Transverse colon (tissue), 4 donors: ENCODE data around the gene PYGO2. TPM values are rescaled to one million over a fixed set of nuclear protein-coding genes. Genes with fewer than 3 reads are reported as not detected.

Experiments used
- DNase-seq: peaks from one replicate; pipeline ENCODE4 v3.0.0-alpha.2; 2019
- H3K27ac ChIP-seq, 4 donors: fragments of 200-600 bp; sonication (generic); 2 replicates each; pipeline ENCODE4 v1.5.1; 2016 to 2018; ENCODE audit warnings: inconsistent platforms in 4 of 4
- H3K27me3 ChIP-seq: fragments of 200-600 bp; sonication (generic); 2 replicates; pipeline ENCODE4 v1.5.1; 2017; ENCODE audit warnings: inconsistent platforms
- H3K36me3 ChIP-seq, 4 donors: fragments of 200-600 bp; sonication (generic); 2 replicates each; pipeline ENCODE4 v1.5.1; 2017 to 2019; ENCODE audit warnings: inconsistent platforms in 4 of 4
- H3K4me1 ChIP-seq, 4 donors: fragments of 200-600 bp; sonication (generic); 2 replicates each; pipeline ENCODE4 v1.5.1; 2017 to 2020; ENCODE audit warnings: inconsistent platforms in 4 of 4
- H3K4me3 ChIP-seq, 4 donors: fragments of 200-600 bp; sonication (generic); 1 replicate in 1 of 4; 2 replicates in 3 of 4; pipeline versions ENCODE4 v1.5.1 to v1.6.1; 2017 to 2019; ENCODE audit warnings: inconsistent platforms in 4 of 4
- H3K9me3 ChIP-seq, 2 donors: fragments of 200-600 bp; sonication (generic); 2 replicates each; pipeline ENCODE4 v1.5.1; 2017 to 2019; ENCODE audit warnings: inconsistent platforms in 2 of 2
- CTCF ChIP-seq, 5 experiments: fragments of 200-600 bp in 3 of 5; fragments of 450-650 bp in 2 of 5; sonication (generic) in 3 of 5; IDR thresholded peaks; 1 replicate in 2 of 5; 2 replicates in 3 of 5; pipeline ENCODE4 v1.5.1; 2016 to 2017; ENCODE audit warnings: antibody characterized with exemption in 5 of 5, inconsistent platforms in 3 of 5, mild to moderate bottlenecking in 2 of 5, moderate library complexity in 1 of 5
- EP300 ChIP-seq: sonication (generic); formaldehyde crosslinking; IDR thresholded peaks from one replicate; pipeline ENCODE4 v1.6.1; 2017; ENCODE audit warnings: antibody characterized with exemption, low read depth
- POLR2A ChIP-seq: fragments of 450-650 bp; IDR thresholded peaks from one replicate; pipeline ENCODE4 v1.6.1; 2016; ENCODE audit warnings: antibody characterized with exemption, mild to moderate bottlenecking, moderate library complexity
- POLR2AphosphoS5 ChIP-seq, 3 donors: sonication (generic); formaldehyde crosslinking; IDR thresholded peaks; one replicate each; pipeline ENCODE4 v1.6.1; 2016; ENCODE audit warnings: antibody characterized with exemption in 3 of 3
- whole genome bisulfite sequencing, 2 donors: methylation state at CpG; one replicate each; pipeline ENCODE4 v1.1.5; 2018; ENCODE audit warnings: low coverage in 1 of 2; 5-methylcytosine and 5-hydroxymethylcytosine counted together
- in situ Hi-C, 4 donors: fragments of 200-750 bp; cut with MboI; loops; one replicate each; pipeline versions ENCODE4 v1.15.0 to v1.15.1; 2017; ENCODE audit warnings: low sequenced_read_pairs in 3 of 4, low pct_ligation_motif_present in 1 of 4, low pct_unique_long_range_greater_than_20kb in 1 of 4
- intact Hi-C: fragments of 100-400 bp; cut with DNase I; formaldehyde crosslinking; loops from one replicate; pipeline ENCODE4 v1.15.1; 2023; ENCODE audit warnings: low total_unique reads
- total RNA-seq, 4 donors: library from RNA; depleted of rRNA; stranded (reverse); fragments of >200 nt; gene quantifications; one replicate each; pipeline ENCODE4 v1.1.0, GENCODE V29; 2016

The PYGO2 gene
- total RNA-seq, 4 donors from 2014 or later: 23.3 to 63.7 (median 29.0) TPM

- peak; percentile 90 for TF ChIP-seq POLR2A
- TF ChIP-seq POLR2AphosphoS5 (IDR thresholded peaks at IDR 0.05): peak; percentile 72 to 94 (median 91)
- TF ChIP-seq CTCF (IDR thresholded peaks at IDR 0.05): peak in 2 of 5 experiments; percentile 37 to 43
- peak; percentile 93 for TF ChIP-seq EP300
- Histone ChIP-seq H3K36me3 (no peaks in the 10 kb centered on the region), H3K27me3 (no peaks in the 10 kb centered on the region), H3K9me3 (no peaks in the 10 kb centered on the region), H3K27ac (peak overlapping the region; percentile 96 to 100 (median 98)), H3K4me1 (peaks cover 28 to 38% (median 36%) of the 10 kb centered on the region in 4 donors), H3K4me3 (peak overlapping the region; percentile 66 to 90 (median 79))
- WGBS, 2 donors: 1% methylated on average over 28 of the region's 43 CpGs; no CpG with 5 or more reads in 1 of the 2 donors
- in situ Hi-C loops: no loop called here
- intact Hi-C loops: loop anchor here (5.0 kb wide), 1 partner anchor 34 kb away; no protein-coding TSS in a partner anchor
- DNase-seq: peak; percentile 97
Observed at GRCh38 chr1:155000726-155001424, 39.3 kb upstream of the PYGO2 start.

DNA sequence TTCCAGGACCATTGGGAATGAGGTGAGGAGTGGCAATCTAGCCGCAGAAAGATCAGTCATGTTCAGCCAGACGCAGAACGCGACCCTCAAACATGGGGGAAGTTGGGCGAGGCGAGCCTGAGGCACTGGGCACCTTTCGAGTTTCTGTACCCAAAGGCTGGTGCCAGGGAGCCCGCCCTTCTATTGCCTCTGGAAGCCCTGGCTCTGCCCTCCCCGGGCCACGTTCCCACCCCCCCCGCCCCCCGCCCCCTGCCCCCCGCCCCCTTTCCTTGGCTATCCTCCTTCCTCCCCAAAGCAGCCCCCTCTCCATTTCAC, 38.8 kb upstream of the PYGO2 start:
- Histone ChIP-seq H3K9me3 (no peaks in the 10 kb centered on the region), H3K4me3 (peak overlapping the region; percentile 66 to 90 (median 79)), H3K27ac (peak overlapping the region; percentile 96 to 100 (median 98)), H3K36me3 (no peaks in the 10 kb centered on the region), H3K4me1 (peaks cover 23 to 34% (median 32%) of the 10 kb centered on the region in 4 donors), H3K27me3 (no peaks in the 10 kb centered on the region)
- 0% methylated on average over 13 of the region's 13 CpGs; no CpG with 5 or more reads in 1 of the 2 donors for WGBS, 2 donors
- in situ Hi-C loops: no loop called here
- intact Hi-C loops: loop anchor here (5.0 kb wide), 1 partner anchor 33 kb away; no protein-coding TSS in a partner anchor
- DNase-seq: peak; percentile 57
- TF ChIP-seq EP300 (no peak), CTCF (IDR thresholded peaks at IDR 0.05) (no peak), POLR2AphosphoS5 (IDR thresholded peaks at IDR 0.05) (no peak), POLR2A (no peak)

DNA sequence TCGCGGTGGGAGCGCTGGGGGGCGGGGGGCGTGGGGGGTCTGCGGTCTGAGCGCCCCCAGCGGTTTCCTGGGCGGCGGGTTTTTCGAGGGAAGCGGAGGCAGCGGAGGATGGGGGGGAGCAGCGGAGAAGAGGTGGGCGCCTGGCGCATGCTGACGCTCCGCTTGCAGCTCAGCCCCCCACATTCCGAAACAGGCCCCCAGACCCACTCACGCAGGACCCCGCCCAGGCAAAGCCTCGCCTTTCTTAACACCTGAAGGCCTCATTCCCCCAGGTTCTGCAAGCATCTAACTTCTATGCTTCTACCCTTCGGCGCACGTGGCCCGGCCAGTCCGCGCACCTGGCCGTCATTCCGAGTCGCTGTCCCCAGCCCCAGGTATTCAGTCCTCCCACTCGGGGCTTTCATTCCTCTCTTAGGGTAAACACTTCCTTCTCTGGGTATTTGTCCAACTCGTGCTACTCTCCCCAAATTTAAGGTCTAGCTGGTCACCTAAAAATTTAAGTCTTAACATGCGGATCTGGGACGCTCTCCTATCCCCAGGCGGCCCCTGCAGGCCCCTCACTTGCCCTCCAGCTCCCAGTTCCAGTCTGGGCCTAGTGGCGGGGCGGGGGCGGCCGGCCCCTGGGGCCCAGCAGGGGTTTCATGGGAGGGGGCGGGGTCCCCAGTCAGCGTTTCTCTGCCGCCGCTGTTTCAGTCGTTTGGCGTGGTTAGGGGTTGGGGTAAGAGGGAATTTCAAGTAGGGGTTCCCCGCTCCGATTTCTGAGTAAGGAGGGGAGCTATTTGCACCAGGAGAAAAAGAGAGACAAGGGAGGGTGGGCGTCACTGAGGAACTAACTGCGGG, 38.2 kb upstream of the PYGO2 start:
- 6% methylated on average over 3 to 45 of the region's 50 CpGs for WGBS, 2 donors
- no peaks in the 10 kb centered on the region for H3K36me3 ChIP-seq
- H3K4me1 ChIP-seq: peaks cover 19 to 29% (median 27%) of the 10 kb centered on the region in 4 donors
- H3K9me3 ChIP-seq: no peaks in the 10 kb centered on the region
- DNase-seq: peak; percentile 70
- peak overlapping the region; percentile 96 to 100 (median 98) for H3K27ac ChIP-seq
- H3K27me3 ChIP-seq: no peaks in the 10 kb centered on the region
- TF ChIP-seq EP300 (no peak), POLR2AphosphoS5 (IDR thresholded peaks at IDR 0.05) (peak in 1 of 3 donors; percentile 20)
- intact Hi-C loops (loop anchor here (5.0 kb wide), 1 partner anchor 32 kb away; no protein-coding TSS in a partner anchor), in situ Hi-C loops (no loop called here)
- H3K4me3 ChIP-seq: peak overlapping the region; percentile 66 to 90 (median 79)

DNA sequence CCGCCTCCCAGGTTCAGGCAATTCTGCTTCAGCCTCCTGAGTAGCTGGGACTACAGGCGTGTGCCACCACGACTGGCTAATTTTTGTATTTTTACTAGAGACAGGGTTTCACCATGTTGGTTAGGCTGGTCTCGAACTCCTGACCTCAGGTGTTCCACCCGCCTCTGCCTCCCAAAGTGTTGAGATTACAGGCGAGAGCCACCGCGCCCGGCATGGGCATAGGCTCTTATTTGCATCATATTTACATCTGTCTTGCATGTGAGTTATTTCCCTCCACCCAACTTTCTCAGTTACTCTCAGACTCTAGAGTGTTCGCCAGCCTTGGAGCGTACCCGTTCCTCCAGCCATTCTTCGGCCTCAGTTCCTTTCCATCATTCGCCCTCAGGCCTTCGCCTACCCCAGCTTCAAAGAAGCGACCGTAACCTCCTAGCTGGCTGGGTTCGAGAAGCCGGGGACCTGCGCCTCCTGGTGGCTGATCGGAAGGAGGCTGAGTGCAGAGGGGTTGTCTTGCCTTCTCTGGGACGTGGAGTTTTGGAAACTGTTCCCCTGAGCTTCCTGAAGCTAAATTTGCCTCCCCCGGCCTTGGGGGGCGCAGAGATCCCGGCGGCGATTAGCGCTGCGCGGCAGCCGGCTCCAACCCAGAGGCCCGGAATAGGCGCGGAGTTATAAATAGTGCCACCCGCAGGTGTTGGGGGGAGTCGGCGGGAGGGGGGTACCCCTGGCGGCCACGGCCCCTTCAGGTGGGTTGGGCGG, 37.4 kb upstream of the PYGO2 start:
- peak overlapping the region; percentile 96 to 100 (median 98) for H3K27ac ChIP-seq
- H3K27me3 ChIP-seq: no peaks in the 10 kb centered on the region
- in situ Hi-C loops (no loop called here), intact Hi-C loops (no loop called here)
- TF ChIP-seq CTCF (IDR thresholded peaks at IDR 0.05) (peak; percentile 74 to 93 (median 79)), POLR2AphosphoS5 (IDR thresholded peaks at IDR 0.05) (no peak)
- H3K4me3 ChIP-seq: peak overlapping the region; percentile 9 to 86 (median 69)
- H3K36me3 ChIP-seq: no peaks in the 10 kb centered on the region
- DNase-seq: peak; percentile 78
- H3K9me3 ChIP-seq: no peaks in the 10 kb centered on the region
- 0 to 13% methylated on average over 2 to 35 of the region's 40 CpGs for WGBS, 2 donors
- peaks cover 13 to 23% (median 20%) of the 10 kb centered on the region in 4 donors for H3K4me1 ChIP-seq
